HG03280 (cell line): ENCODE data around the gene PDCD1.
"Not testable (repeated sequence)": the region's sequence is repeated elsewhere in the genome, so short reads cannot be mapped to it uniquely, and the experiment has no call there.

Experiments
- ATAC-seq: cut with Tn5 transposase; IDR thresholded peaks from one replicate; pipeline ENCODE4 v1.9.1; 2021; ENCODE audit warnings: mild to moderate bottlenecking, moderate library complexity; ENCODE audit not compliant: unreplicated experiment

PDCD1 gene

DNA sequence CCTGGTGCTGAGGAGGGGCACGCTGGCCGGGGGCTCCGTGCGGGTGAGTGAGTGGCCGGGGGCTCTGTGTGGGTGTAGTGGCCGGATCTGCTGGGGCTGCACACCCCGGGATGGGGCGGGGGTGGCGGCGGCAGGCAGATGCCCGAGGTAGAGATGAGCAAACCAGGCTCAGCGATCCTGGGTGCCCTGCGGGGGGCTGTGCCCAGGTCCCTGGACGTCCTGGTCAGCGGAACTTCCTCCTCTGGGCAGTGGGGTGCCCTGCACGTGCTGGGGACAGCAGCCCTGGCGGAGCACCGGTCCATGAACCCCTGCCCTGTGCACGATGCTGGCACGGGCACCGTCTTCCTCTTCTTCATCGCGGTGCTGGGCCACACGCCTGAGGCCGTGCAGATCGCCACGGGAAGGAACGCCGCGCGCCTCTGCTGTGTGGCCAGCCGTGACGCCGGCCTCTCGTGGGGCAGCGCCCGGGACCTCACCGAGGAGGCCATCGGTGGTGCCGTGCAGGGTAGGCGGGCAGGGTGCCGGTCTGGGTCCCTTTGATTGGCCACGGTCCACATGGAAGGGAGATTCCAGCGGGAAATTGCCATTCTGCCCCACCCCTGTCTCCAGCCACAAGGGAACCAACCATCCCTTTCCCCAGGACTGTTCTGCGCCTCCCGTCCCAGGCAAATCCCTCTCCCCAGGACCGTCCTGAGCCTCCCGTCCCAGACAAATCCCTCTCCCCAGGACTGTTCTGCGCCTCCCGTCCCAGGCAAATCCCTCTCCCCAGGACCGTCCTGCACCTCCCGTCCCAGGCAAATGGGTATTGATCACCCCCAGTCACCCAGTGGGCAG, 43.8 kb downstream of the PDCD1 start:
- no peak for ATAC-seq

DNA sequence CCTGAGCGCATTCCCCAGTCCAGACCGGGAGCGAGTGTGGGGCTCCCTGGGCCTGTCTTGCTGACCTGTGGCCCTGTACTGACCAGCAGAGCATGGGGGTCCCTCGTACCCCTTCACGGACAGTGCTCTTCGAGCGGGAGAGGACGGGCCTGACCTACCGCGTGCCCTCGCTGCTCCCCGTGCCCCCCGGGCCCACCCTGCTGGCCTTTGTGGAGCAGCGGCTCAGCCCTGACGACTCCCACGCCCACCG, 44.4 kb downstream of the PDCD1 start:
- ATAC-seq = no peak

DNA sequence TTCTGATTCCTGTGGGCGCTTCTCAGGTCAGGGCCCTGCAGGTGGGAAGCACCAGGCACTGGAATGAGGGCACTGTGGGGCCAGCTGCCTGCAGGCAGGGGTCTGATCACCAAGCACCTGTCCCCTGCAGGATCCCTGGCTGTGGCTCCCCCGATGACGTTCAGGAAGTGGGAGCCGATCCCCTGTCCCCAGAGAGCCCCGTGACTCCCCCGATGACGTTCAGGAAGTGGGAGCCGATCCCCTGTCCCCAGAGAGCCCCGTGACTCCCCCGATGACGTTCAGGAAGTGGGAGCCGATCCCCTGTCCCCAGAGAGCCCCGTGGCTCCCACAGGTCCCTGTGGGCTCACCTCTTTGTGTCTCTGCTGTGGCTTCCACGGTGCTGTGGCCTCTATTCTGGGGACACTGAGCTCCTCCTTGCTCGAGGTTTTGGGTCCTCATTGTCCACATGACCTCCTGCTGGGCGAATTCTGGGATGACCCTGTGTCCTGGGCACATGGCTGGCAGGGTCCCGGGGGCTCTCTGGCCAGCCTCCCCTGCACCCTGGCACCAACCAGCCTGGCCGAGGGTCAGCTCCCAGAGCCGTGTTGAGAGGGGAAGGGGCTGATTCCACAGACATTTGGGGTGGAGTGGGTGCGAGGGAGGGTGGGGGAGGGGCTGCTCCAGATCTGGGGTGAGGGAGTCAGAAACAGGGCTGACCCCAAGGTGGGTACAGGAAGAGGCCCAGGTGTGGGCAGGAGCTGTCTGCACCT, 44.9 kb downstream of the PDCD1 start:
- ATAC-seq = no peak

- no peak for ATAC-seq
Measured at GRCh38 chr2:241812730-241813643, 45.7 kb downstream of the PDCD1 start.

GRCh38 chr2:241811952-241812729, 46.6 kb downstream of the PDCD1 start:
- no peak for ATAC-seq

DNA sequence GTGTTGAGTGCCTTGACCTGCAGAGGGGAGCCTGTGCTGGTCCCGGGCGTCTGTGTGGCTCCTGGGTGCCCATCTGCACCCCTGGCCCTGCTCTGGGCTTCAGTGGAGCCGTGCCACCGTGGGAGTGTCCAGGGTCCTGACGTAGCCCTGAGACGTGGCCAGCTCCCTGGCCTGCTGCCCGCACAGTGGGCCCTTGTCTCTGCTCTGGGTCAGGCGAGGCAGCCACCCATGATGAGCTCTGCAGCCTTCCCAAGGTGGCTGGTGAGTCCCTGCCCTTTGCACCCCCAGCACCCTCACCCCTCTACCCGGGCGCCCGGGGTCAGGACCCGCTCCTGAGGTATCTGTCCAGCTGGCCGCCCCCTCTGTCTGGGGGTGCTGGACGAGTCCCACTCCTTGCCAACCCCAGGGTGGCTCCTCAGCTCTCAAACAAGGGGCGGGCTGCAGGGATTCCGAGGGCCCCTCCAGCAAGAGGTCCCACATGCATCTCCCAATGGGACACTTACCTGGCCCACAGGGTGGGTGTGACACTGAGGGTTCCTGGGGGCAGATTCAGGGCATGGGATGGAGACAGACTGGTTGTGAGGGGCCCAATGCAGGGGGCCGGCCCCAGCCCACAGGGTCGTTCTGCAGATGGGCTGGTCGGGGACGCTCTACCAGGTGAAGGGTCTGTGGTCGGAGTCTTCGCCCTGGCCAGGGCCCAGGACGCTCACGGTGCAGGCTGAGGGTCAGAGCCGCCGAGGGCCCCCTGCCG, 47.3 kb downstream of the PDCD1 start:
- ATAC-seq = no peak

DNA sequence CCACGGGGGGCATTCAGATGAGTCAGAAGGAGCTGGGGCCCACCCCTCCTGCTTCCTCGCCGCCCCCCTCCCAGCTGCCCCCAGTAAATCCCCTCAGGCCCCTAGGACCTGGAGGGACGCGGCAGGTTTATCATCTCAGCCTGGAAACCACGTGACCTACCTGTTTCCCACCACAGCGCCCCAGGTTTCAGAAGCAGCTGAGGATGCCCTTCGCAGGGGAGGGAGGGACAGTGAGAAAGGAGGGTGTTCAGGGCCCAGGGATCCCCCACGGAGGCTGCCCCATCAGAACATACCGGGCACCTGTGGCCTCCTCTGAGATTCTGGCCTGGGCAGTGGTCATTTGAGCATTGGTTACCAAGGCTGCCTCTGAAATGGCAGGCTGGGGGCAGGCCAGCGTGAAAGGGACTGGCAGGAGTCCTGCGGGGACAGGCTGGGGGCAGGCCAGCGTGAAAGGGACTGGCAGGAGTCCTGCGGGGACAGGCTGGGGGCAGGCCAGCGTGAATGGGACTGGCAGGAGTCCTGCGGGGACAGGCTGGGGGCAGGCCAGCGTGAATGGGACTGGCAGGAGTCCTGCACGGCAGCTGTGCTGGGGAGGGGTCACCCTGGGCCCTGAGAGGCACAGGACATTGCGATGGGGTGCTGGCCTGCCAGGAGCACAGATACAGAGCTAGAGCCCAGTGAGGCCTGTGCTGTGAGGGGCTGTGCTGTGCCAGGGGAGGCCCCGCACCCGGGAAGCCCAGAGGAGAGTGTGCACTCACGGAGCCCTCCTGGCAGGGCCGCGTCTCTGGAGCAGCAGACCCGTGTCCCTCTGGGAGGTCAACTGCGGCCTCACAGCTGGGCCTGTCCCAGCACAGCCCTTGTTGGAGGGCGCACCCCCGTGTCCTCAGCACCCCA, 48.1 kb downstream of the PDCD1 start:
- ATAC-seq = no peak

DNA sequence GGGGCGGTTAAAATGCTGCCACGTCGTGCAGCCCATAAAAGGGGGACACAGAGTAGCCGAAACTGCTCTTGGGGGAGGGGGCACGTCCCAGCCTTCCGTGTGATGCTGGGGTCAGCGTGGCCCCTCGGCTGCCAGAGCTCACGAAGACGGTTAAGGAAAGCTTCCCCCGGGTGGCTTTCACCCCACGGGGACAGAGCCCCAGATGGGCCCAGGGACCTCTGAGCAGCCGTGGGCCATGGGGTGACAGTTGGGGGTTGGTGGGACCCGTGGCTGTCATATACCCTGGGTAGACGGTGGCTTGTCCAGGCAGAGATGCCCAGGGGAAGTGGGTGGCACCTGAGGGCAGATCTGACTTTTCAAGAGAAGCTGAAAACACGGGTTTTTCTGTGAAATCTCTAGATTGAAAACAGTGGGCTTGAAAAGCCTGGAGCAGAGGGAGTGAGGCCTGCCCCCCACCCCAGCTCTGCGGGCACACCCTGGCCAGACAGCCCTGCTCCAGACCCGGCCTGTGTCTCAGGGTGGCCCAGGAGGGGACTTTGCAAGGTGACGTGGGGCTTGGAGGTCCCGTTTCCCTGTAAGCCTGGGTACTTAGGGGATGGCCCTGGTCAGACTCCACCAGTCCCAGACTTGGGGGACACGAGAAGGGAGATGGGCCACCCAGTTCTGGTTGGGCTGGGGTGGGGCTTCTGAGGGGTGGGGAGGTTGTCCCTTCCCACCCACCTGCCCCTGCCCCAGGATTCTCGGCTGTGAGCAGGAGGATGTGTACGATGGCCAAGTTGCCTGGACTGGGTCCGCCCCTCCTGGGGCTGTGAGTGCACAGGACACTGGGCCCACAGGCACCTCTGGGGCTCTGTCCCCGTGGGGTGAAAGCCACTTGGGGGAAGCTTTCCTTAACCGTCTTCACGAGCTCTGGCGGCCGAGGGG, 49.0 kb downstream of the PDCD1 start:
- no peak for ATAC-seq

- ATAC-seq = no peak
Measured at GRCh38 chr2:241808721-241809382, 49.8 kb downstream of the PDCD1 start, which contains the start of gene NEU4. Gene NEU4, plus strand, starts transcription at chr2:241809193. Its CDS starts 5,292 bp downstream, at chr2:241814485.

DNA sequence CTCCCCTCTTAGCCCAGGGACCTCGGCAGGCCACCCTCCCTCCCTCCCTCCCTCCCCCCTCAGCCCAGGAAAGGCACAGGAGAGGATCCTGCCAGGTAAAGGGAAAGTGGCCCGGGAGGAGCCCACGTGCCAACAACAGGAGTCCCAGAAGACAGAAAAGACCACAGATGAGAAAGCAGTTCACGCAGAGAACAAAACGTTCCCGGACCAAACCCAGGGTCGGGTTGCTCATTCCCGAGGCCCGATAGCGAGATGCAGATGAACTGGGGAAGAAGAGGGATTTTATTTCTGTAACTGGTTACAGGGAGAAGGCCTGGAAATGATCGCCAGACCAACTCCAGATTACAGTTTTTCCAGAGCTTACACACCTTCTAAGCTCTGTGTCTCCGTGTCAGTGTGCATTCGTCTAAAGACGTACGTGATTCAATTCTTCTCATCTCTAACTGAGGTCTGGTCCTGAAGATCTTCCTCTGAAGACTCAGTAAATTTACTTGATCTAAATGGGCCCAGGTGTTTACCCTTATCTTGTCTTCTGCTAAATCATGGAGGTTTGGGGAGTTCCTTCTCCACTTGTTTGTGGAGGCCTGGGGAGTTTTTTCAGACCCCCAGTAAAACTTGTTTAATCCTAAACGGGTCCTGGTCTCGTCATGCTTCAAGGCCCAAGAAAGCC, 50.5 kb downstream of the PDCD1 start:
- no peak for ATAC-seq

GRCh38 chr2:241806217-241806616, 52.5 kb downstream of the PDCD1 start:
- not testable (repeated sequence) for ATAC-seq

DNA sequence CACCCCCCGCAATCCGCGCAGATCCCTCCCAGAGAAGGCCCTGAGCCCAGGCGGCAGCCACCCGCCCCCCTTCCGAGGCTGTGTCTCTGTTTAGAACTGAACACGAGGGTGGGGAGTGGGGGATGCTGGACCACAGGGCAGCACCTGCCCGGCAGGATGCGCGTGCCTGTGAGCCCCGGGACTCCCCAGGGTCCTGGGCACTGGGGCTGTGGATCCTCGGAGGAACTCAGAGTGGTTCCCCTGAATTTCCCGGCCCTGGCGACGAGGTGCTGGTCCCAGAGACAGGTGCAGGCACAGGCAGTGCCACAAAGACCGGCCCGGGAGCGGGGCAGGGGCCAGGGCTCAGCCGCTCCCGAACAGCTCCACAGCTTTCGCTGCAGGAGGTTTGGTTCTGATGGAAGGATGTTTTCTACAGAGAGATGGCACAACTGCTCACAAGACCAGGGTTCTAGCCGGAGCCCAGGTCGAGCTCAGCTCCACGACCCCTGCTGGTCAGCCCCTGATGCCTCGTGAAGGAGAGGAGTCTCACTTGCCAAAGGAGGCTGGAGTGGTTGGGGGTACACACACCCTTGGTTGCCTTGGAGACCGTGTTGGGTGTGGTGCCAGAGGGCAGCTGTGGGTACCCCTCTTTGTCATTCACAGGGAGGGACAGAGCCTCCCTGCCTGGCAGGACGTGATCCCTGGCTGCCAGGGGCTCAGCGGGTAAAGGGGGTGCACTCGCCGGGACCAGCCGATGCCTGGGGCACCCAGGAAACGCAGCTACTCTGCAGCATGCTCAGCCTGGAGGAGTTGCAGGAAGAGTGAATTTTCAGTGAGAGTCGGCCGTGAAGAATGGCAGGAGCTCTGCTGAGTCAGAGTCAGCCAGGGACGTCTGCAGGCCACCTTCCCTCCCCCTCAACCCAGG, 54.1 kb downstream of the PDCD1 start:
- ATAC-seq = no peak

- no peak for ATAC-seq
Measured at GRCh38 chr2:241803387-241804325, 55.0 kb downstream of the PDCD1 start.

DNA sequence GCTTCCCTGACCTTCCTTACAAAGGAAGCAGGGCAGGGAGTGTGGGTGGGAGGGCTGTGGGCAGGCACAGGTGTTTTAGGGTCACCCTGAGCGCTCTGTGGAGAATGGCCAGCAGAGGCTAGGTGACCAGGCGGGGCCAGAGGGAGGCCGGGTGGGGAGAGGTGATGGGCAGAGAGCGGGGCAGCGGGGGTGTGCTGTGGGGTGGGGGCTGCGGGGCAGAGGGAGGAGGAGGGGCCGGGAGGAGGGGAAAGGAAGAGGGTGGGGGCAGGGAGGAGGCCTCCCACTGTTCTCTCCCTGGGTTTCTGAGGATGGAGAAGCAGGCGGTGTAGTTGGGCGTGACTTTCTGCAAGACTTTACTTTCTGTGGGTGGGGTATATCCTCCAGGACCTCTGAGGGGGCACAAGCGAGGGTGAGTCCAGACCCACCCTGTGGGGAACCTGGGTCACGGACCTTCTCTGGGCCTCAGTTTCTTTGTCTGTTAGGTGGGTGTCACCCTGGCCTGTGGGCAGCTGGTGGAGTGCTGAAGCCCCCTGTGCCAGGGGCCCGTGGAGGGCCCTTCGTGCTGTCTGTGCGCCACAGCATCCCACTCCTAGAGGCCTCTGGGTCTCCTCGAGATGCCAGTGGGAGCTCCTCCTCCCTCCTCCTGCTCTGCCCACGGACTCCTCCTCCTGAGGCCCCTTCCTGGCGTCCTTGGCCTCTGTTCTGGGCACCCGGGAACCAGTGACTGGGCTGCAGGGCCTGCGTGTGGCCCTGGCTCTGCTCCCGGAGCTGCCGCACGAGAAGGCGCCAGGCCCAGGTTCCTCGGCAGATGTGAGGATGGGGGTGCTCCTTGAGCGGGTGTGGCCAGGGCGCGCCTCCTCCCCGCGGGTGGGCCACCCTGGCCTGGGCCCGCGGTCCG, 56.0 kb downstream of the PDCD1 start:
- ATAC-seq = no peak
